Measurements from ENCODE around the gene LINC00305. TPM values are rescaled to one million over a fixed set of nuclear protein-coding genes. Genes with fewer than 3 reads are reported as not detected.

The LINC00305 gene
- total RNA-seq, result not detected

DNA sequence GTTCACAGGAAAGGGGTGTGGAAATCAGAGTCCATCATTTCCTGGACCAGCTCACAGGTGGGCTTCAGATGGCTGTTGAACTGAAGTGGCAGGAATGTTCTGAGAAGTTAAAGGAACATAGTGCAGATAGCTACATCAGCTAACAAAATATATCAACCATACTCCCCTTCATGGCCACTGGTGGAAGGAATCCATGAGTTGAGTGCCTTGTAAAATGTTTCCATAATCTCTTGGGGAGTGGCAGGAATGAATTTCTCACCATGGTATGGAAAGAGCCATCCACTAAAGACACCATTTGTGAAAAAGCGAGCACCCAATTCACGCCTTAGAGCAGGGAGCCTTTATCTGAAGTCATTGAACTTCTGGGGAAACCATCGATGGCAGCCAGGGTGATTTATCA is at the start of gene LINC00305:
LINC00305 (minus strand) TSS at position 101 of the 400 bp plus-strand sequence.
- no peak for TF ChIP-seq CTCF (IDR thresholded peaks at IDR 0.05; ENCODE audit: low read depth)

GRCh38 chr18:64191069-64191468 is 42.2 kb upstream of the LINC00305 start:
- TF ChIP-seq CTCF (IDR thresholded peaks at IDR 0.05; ENCODE audit: low read depth), result no peak

DNA sequence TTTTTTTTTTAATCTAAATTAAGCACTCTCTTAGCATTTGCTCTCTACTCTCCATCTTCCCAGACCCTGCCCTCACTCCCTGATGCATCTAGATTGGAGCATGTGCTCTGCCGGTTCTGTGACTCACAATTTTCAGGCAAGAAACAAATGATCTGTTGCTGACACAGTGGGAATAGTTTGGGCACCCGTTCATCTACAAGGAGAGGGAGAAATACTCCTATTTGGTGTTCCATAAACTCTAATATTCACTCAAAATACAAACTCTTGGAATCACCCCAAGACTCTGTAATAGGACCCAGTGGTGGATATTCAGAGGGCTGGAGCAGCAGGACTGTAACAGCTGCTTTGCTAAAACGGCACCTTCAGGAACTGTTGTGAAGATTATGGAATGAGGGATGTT is 37.1 kb upstream of the LINC00305 start:
- no peak for TF ChIP-seq CTCF (IDR thresholded peaks at IDR 0.05; ENCODE audit: low read depth)

DNA sequence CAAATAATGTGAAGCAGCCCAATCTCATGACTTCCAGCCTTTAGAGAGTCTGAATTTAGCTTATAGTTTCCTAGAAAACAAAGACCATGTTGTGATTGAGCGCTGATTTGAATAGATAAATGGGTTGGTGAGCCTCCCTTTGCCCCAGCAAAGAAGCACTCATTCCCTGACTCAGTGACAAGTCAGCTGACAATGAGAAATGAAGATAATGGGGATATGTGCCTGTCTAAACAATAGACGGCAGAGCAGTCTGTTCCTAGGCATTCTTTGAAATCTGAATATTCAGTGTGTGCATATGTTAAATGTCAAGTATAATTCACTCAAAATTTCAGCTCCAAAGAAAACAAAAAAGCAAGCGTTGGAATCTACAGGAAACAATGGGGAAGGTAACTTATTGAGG is 34.8 kb upstream of the LINC00305 start:
- no peak for TF ChIP-seq CTCF (IDR thresholded peaks at IDR 0.05; ENCODE audit: low read depth)

- no peak for TF ChIP-seq CTCF (IDR thresholded peaks at IDR 0.05; ENCODE audit: low read depth)
Measured at GRCh38 chr18:64180617-64181016, 31.7 kb upstream of the LINC00305 start.

- no peak for TF ChIP-seq CTCF (IDR thresholded peaks at IDR 0.05; ENCODE audit: low read depth)
Measured at GRCh38 chr18:64180171-64180570, 31.3 kb upstream of the LINC00305 start.

DNA sequence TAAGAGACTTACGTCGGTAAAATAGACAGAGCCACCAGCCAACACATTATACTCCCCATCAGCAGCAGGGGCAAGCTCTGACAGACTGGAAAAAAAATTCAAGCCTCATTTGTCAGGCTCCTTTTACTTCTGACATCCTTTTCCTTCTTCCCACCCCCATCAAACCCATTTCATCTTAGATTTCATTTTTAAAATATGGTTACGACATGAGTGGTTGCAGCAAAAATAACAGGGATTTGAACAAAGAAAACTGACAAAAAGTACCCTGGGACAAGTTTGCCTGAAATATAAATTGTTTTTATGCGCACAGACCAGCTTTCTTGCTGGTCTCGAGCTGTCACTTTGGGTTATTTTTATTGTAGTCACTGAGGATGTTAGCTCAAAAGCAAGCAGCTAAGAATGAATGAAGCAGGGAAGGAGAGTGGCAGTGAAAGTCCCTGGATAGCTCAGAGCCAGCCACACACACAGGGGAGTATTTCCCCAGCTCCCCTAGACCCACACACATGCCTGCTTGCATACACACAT is 30.7 kb upstream of the LINC00305 start:
- no peak for TF ChIP-seq CTCF (IDR thresholded peaks at IDR 0.05; ENCODE audit: low read depth)

Measured in subcutaneous adipose tissue (tissue), 4 donors.